Pons (tissue), 1 donor: ENCODE results near the gene FAM216B.
"Not testable (repeated sequence)": the region's sequence is repeated elsewhere in the genome, so short reads cannot be mapped to it uniquely, and the experiment has no call there.

Experiments used
- DNase-seq: peaks from one replicate; pipeline ENCODE4 v3.0.0-alpha.2; 2016; ENCODE audit warnings: low spot score

FAM216B gene

GRCh38 chr13:42786715-42787114 is 5.3 kb downstream of the FAM216B start:
- no peak for DNase-seq

DNA sequence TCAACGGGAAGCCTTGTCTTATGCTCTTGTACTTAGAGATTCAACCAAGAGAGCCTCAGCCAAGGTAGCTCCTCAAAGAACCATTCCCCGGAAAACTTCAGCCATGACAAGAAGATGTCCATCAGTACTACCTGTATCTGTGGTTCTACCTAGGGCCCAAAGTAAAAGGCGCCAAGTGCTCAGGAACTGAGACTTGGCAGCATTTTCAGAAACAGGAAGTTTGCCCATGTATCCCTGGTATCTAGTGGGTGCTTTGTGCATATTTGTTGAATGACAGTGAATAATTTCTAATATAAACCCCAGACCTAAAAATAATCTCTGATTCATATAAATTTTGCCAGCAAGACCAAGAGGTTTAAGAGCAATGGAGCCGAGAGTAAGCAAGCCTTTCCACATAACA is 7.2 kb downstream of the FAM216B start:
- DNase-seq = no peak

DNA sequence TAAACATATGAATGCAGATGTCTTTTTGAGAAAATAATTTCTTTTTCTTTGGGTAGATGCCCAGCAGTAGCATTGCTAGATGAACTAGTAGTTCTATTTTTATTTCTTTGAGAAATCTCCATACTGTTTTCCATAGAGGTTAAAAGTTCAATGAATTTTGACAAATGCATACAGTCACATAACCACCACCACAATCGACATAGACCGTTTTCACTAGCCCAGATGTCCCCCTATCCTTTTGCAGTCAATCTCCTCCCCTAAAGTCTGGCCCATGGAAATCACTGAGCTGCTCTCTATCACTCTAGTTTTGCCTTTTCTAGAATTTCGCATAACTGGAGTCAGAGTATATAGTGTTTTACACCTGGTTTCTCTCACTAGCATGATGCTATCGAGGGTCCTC is 10.8 kb downstream of the FAM216B start:
- no peak for DNase-seq

GRCh38 chr13:42794577-42795275 is 13.3 kb downstream of the FAM216B start:
- no peak for DNase-seq

DNA sequence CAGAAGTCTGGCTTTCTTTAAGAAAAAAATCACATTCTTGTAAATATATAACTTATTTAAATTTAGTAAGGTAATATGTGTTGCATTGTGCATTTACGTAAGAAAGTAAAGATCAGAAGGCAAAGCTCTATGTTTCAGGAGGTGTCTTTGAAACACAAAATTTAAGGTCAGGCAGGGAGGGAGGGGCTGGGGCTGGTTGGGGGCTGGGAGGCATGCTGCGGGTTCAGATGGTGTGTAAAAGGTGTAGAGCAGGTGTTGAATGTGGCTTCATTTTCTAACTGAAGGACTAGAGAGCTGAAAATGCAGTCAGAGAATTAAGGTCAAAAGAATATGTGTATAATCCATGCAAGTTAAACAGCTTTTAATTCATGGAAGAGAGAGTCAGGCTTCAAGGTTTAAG is 14.3 kb downstream of the FAM216B start:
- no peak for DNase-seq

- DNase-seq = no peak
These were observed 15.5 kb downstream of the FAM216B start for GRCh38 chr13:42796747-42797356.

DNA sequence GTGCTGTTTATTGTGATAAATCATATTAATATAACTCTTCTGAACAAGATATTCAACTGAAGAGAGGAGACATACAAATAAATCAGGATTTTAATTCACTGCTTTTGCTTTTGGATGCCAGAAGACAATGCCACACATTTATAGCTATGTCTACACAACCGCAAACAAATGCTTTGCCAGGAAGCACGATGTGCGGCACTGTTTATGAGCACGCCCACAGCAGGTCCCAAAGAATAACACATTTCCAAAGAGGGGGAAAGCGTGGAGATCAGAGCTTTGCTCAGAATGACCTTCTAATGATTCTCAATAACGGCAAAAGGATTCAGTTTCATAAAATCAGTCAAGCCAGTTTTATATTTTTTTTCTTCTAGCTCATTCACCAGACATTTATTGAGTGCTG is 16.7 kb downstream of the FAM216B start:
- no peak for DNase-seq

- DNase-seq = no peak
These were observed 18.8 kb downstream of the FAM216B start for GRCh38 chr13:42800109-42800643.

DNA sequence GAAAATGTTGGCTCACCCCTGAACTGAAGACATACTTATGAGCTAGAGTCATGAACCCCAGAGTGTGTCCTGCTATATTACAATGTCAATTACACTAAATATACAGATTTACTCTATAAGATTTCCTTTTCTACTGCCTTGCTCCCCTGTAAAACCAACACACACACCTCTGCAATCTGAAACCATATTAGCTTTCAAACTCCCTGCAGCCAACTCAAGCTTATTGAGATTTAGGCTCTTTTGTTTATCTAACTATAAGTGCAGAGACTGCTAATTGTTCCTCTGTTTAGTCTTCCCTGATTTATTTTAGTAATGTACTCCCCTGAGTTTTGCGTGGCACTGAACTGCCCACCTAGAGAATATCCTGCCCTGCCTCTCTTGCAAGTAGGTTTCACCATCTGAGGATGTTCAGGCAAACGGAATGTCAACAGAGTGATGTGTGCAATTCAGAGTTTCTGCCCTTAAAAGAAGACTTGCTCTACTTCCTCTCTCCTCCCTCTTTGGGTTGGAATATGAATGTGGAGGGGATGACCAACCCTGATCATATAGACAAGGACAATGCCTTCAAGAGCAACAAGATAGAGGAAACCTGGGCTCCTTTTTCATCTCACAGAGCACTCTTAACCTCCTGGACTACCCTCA is 22.3 kb downstream of the FAM216B start:
- DNase-seq = no peak

GRCh38 chr13:42804244-42804874 is 23.0 kb downstream of the FAM216B start:
- no peak for DNase-seq

DNA sequence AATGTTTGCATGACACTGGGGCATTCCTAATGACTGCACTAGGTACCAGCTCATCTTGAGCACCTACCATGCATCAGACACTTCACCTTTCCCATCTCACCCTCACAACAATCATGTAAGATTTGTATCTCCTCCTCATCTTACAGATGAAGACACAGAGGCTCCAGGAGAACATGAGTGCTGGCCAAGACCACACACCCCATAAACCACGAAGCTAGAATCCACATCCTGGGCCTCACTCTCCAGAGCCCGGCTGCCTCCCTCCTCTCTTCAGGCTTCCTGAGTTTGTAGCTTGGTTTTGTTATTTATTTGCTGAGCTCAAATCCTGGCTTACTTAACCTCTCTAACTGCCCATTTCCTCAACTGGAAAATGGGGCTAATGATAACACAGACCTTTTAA is 25.9 kb downstream of the FAM216B start:
- DNase-seq = no peak

- no peak for DNase-seq
These were observed 26.5 kb downstream of the FAM216B start for GRCh38 chr13:42807866-42808265.

- DNase-seq = no peak
These were observed 27.1 kb downstream of the FAM216B start for GRCh38 chr13:42808341-42808940.

DNA sequence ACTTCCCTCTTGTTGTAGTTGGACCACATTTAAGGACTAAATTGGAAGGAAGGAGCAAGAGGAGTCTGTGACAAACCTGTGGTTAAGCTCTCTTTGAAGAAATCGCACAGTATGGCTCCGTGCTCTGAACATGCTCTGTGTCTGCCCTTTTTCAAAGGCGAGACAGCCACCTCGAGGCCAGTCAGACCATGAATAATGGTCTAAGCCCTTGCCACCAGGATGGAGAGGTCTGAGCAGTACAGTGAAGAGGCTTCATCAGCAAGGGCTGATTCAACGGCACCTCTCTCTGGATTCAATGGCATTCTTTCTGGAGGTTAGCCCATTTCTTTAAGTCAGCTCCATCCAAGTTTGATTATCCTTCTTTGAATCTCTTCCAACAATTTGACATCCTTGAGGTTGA is 30.9 kb downstream of the FAM216B start:
- no peak for DNase-seq

DNA sequence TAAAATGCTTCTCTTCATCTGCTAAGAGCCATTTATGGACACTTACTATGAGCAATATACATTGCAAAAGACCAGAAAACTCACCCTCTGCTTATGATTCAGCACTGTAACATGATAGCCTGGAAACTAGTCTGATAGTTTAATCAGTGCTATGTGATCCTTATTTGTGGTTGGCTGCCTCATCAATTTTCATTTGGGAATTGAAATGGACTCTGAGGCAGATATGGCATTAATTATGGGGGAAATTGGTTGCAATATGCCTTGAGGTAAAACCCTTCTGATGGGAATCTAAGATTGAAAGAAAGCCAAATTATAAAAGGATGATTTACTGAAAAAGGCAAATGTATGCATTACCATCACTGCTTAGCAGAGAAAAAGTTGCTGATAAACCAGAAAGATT is 33.5 kb downstream of the FAM216B start:
- DNase-seq = no peak

GRCh38 chr13:42815681-42816080 is 34.3 kb downstream of the FAM216B start:
- no peak for DNase-seq

GRCh38 chr13:42816538-42816937 is 35.2 kb downstream of the FAM216B start:
- DNase-seq = no peak

GRCh38 chr13:42819687-42820086 is 38.3 kb downstream of the FAM216B start:
- DNase-seq = not testable (repeated sequence)

- no peak for DNase-seq
These were observed 39.1 kb downstream of the FAM216B start for GRCh38 chr13:42820451-42820850.

- no peak for DNase-seq
These were observed 40.1 kb downstream of the FAM216B start for GRCh38 chr13:42821437-42821836.

DNA sequence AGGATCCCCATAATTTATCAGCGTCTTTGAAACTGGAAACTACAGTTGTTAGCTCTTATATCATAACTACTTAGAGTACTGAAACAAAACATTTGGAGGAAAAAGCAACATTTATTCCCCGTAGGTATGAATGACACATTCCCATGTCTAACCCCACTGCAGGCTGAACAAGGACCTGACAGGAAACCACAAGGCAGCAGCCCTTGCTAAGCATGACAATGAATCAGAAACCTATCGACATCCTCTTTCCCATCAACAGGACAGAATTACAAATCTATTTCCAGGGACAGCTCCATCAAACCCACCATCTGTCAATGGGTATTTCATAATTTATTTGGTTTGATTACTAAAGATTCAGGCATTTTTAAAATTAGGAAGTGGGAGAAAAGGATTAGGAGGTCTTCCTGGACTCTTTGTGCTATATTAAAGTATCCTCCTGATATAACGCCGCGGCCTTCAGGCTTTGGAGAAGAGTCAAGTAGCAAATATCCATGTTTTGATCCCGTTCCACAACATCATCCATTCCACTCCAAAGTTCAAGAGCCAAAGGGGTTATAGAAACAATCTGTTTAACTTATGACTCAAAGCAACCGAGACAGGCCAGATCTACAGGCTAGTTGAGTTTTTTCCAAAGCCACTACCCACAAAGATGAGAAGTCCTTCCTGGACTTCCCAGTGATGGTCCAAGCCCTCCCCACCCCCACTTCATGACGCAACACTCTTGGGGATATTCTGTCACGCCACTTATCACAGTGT is 51.1 kb downstream of the FAM216B start:
- no peak for DNase-seq

- no peak for DNase-seq
These were observed 53.6 kb downstream of the FAM216B start for GRCh38 chr13:42834946-42835345.
